Vagina (tissue), 2 donors: Measurements from ENCODE around the gene SRA1. TPM values are rescaled to one million over a fixed set of nuclear protein-coding genes. Genes with fewer than 3 reads are reported as not detected.

Source experiments
- DNase-seq, 2 donors: peaks; one replicate each; pipeline ENCODE4 v3.0.0-alpha.2; 2017; ENCODE audit errors: extremely low spot score in 2 of 2
- H3K27ac ChIP-seq: fragments of 200-600 bp; sonication (generic); one replicate; pipeline ENCODE4 v1.5.1; 2019
- H3K27me3 ChIP-seq: fragments of 200-600 bp; sonication (generic); one replicate; pipeline ENCODE4 v1.5.1; 2019
- H3K36me3 ChIP-seq, 2 donors: fragments of 200-600 bp; sonication (generic); one replicate each; pipeline ENCODE4 v1.5.1; 2017 to 2019
- H3K4me1 ChIP-seq: fragments of 200-600 bp; sonication (generic); one replicate; pipeline ENCODE4 v1.5.1; 2019
- H3K4me3 ChIP-seq, 2 donors: fragments of 200-600 bp; sonication (generic); 1 replicate in 1 of 2; 2 replicates in 1 of 2; pipeline ENCODE4 v1.5.1; 2016 to 2019
- H3K9me3 ChIP-seq: fragments of 200-600 bp; sonication (generic); one replicate; pipeline ENCODE4 v1.5.1; 2019
- CTCF ChIP-seq, 3 experiments: fragments of 450-650 bp in 2 of 3; fragments of 200-600 bp in 1 of 3; sonication (generic) in 1 of 3; IDR thresholded peaks; one replicate each; pipeline ENCODE4 v1.5.1; 2017 to 2019; ENCODE audit warnings: antibody characterized with exemption in 3 of 3, mild to moderate bottlenecking in 2 of 3, moderate library complexity in 2 of 3
- POLR2A ChIP-seq, 2 donors: fragments of 450-650 bp; IDR thresholded peaks; one replicate each; pipeline ENCODE4 v1.6.1; 2017; ENCODE audit warnings: antibody characterized with exemption in 2 of 2, mild to moderate bottlenecking in 2 of 2, moderate library complexity in 2 of 2
- POLR2AphosphoS5 ChIP-seq, 2 donors: sonication (generic); formaldehyde crosslinking; IDR thresholded peaks; one replicate each; pipeline ENCODE4 v1.9.0; 2017; ENCODE audit warnings: antibody characterized with exemption in 2 of 2, mild to moderate bottlenecking in 2 of 2, low read depth in 1 of 2; ENCODE audit not compliant: insufficient read depth in 1 of 2
- intact Hi-C: fragments of 100-400 bp; cut with DNase I; formaldehyde crosslinking; loops from one replicate; pipeline ENCODE4 v1.15.1; 2023
- total RNA-seq: library from RNA; depleted of rRNA; stranded (reverse); fragments of >200 nt; gene quantifications from one replicate; pipeline ENCODE4 v1.2.3, GENCODE V29; 2016

Gene SRA1
- total RNA-seq, 1 donor from 2014 or later, result 20.4 TPM

GRCh38 chr5:140602147-140602546 lies 44.9 kb upstream of the SRA1 start:
- Histone ChIP-seq H3K27ac (no peak overlapping the region), H3K4me1 (no peaks in the 10 kb centered on the region), H3K27me3 (no peaks in the 10 kb centered on the region), H3K4me3 (no peak overlapping the region), H3K36me3 (no peaks in the 10 kb centered on the region), H3K9me3 (no peaks in the 10 kb centered on the region)
- no peak for TF ChIP-seq POLR2A (IDR thresholded peaks at IDR 0.05)
- no peak for TF ChIP-seq CTCF (IDR thresholded peaks at IDR 0.05)
- no peak for TF ChIP-seq POLR2AphosphoS5 (IDR thresholded peaks at IDR 0.05; ENCODE audit: insufficient read depth in 1 of 2, low read depth in 1 of 2)
- no peak for DNase-seq
- intact Hi-C loops, result no loop called here

DNA sequence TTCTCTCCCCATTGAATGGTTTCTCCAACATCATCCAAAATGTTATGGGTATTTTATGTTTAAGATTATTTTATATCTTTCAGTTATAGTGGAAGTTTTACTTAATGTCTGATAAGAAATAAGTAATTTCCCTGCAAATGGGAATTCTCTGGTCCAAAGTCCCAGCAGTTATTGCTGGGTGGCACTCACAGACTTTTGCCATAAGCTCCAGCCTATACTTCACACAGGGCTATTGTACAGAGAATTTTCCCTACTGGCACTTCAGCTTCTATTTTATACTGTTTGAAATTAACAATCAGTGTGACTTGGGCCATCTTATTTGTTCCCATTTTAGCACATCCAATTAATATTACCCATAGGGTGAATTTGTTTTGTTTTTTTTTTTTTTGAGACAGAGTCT lies 42.8 kb upstream of the SRA1 start:
- Histone ChIP-seq H3K27me3 (no peaks in the 10 kb centered on the region), H3K9me3 (no peaks in the 10 kb centered on the region), H3K4me1 (no peaks in the 10 kb centered on the region), H3K36me3 (no peaks in the 10 kb centered on the region), H3K27ac (no peak overlapping the region), H3K4me3 (no peak overlapping the region)
- no peak for DNase-seq
- intact Hi-C loops, result no loop called here
- TF ChIP-seq POLR2A (IDR thresholded peaks at IDR 0.05), result no peak
- no peak for TF ChIP-seq POLR2AphosphoS5 (IDR thresholded peaks at IDR 0.05; ENCODE audit: insufficient read depth in 1 of 2, low read depth in 1 of 2)
- no peak for TF ChIP-seq CTCF (IDR thresholded peaks at IDR 0.05)

DNA sequence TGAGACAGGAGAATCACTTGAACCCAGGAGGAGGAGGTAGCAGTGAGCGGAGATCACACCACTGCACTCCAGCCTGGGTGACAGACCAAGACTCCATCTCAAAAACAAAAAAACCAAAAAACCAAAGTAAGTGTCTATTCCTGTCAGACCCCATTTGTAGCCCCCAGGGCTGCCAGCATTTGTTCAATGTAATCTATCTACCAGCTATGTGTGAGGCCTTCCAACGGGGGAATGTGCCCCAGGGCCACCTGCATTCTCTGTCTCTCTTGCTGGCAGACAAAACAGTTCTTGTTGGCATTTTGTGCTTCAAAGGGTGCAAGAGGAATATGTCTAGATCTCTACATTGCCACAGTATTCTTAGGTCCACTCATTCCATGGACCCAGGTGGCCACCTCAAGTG lies 41.6 kb upstream of the SRA1 start:
- no peak for TF ChIP-seq POLR2AphosphoS5 (IDR thresholded peaks at IDR 0.05; ENCODE audit: insufficient read depth in 1 of 2, low read depth in 1 of 2)
- Histone ChIP-seq H3K4me3 (no peak overlapping the region), H3K27ac (no peak overlapping the region), H3K27me3 (no peaks in the 10 kb centered on the region), H3K36me3 (no peaks in the 10 kb centered on the region), H3K4me1 (no peaks in the 10 kb centered on the region), H3K9me3 (no peaks in the 10 kb centered on the region)
- DNase-seq, result no peak
- intact Hi-C loops, result no loop called here

DNA sequence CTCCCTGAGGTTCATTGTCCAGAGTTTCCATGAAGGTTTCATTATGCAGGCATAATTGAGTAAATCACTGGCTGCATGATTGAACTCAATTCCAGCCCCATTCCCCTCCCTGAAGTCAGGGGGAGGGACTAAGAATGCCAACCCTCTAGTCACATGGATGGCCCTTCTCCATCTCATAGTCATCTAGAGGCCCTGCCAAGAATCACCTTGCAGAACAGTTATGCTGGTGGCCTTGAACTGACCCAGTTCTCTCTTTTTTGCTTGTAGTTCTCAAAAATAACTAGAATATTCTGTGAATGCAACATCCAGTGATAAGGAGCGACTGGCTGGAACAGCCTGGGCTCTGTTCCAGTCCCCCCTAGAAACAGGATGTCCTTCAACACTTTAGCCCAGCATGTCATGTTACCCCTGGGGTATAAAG lies 39.1 kb upstream of the SRA1 start:
- DNase-seq, result no peak
- Histone ChIP-seq H3K27me3 (no peaks in the 10 kb centered on the region), H3K36me3 (no peaks in the 10 kb centered on the region), H3K27ac (no peak overlapping the region), H3K9me3 (no peaks in the 10 kb centered on the region), H3K4me1 (no peaks in the 10 kb centered on the region), H3K4me3 (no peak overlapping the region)
- intact Hi-C loops, result no loop called here
- TF ChIP-seq POLR2AphosphoS5 (IDR thresholded peaks at IDR 0.05; ENCODE audit: insufficient read depth in 1 of 2, low read depth in 1 of 2) (no peak), CTCF (IDR thresholded peaks at IDR 0.05) (no peak), POLR2A (IDR thresholded peaks at IDR 0.05) (no peak)

DNA sequence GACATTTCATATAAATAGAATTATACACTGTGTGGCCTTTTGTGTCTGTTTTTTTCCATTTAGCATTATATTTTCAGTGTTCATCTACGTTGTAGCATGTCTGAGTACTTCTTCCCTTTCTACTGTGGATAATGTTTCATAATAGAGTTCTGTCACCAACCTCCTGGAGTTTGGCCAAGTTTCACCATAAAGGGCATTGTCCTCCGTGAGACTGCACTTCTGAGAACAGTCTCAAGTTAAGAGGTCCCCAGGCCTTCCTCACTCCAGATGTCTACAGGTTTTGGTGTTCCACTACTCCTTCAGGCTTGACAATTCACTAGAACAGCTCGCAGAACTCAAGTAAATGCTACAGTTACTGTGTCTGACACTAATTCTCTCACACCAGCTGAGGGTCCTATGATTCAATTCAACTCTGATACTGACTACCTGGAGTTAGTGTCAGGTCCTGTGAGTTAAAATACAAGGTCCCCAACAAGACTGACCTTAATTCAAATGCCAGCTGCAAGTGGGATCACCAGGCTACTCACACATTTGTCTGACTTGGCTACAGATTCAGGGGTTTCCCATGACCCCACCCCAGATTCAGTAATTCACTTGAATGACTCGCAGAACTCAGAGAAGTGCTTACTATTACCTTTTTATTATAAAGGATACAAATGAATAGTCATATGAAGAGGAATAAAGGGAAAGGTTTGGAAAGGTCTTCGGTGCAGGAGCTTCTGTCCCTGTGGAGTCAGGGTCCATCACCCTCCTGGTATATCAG lies 38.4 kb upstream of the SRA1 start:
- Histone ChIP-seq H3K9me3 (no peaks in the 10 kb centered on the region), H3K27me3 (no peaks in the 10 kb centered on the region), H3K27ac (no peak overlapping the region), H3K4me1 (no peaks in the 10 kb centered on the region), H3K36me3 (no peaks in the 10 kb centered on the region), H3K4me3 (no peak overlapping the region)
- TF ChIP-seq CTCF (IDR thresholded peaks at IDR 0.05) (no peak), POLR2AphosphoS5 (IDR thresholded peaks at IDR 0.05; ENCODE audit: insufficient read depth in 1 of 2, low read depth in 1 of 2) (no peak), POLR2A (IDR thresholded peaks at IDR 0.05) (no peak)
- intact Hi-C loops, result no loop called here
- no peak for DNase-seq
